Smooth muscle cell (in vitro differentiated cells): ENCODE data around the gene TMEM37. TPM values are rescaled to one million over a fixed set of nuclear protein-coding genes. Genes with fewer than 3 reads are reported as not detected.

Experiments
- DNase-seq: peaks from one replicate; lab custom pipeline; 2025; ENCODE audit not compliant: unreplicated experiment; lab: John Stamatoyannopoulos, UW
- H2AFZ ChIP-seq: fragments of 200-600 bp; sonication (generic); 2 replicates; pipeline ENCODE4 v1.6.0; 2016; ENCODE audit warnings: antibody characterized with exemption, low read depth, mild to moderate bottlenecking
- H3F3A ChIP-seq: fragments of 200-600 bp; sonication (generic); 2 replicates; pipeline ENCODE4 v1.6.0; 2017; ENCODE audit warnings: antibody characterized with exemption, low read depth
- H3K27ac ChIP-seq: fragments of 200-600 bp; sonication (generic); 2 replicates; pipeline ENCODE4 v1.5.1; 2016; ENCODE audit warnings: low read depth, mild to moderate bottlenecking
- H3K27me3 ChIP-seq: fragments of 200-600 bp; sonication (generic); 2 replicates; pipeline ENCODE4 v1.6.1; 2016; ENCODE audit warnings: low read depth, mild to moderate bottlenecking
- H3K36me3 ChIP-seq: fragments of 200-600 bp; sonication (generic); 2 replicates; pipeline ENCODE4 v1.5.1; 2016; ENCODE audit warnings: low read depth
- H3K4me1 ChIP-seq: fragments of 200-600 bp; sonication (generic); 2 replicates; pipeline ENCODE4 v1.5.1; 2016; ENCODE audit warnings: low read depth
- H3K4me2 ChIP-seq: fragments of 200-600 bp; sonication (generic); 2 replicates; pipeline ENCODE4 v1.6.0; 2016; ENCODE audit warnings: mild to moderate bottlenecking
- H3K4me3 ChIP-seq: fragments of 200-600 bp; sonication (generic); 2 replicates; pipeline ENCODE4 v1.5.1; 2016; ENCODE audit warnings: mild to moderate bottlenecking
- H3K79me2 ChIP-seq: fragments of 200-600 bp; sonication (generic); 2 replicates; pipeline ENCODE4 v1.6.0; 2016; ENCODE audit warnings: low read depth, mild to moderate bottlenecking
- H3K9ac ChIP-seq: fragments of 200-600 bp; sonication (generic); 2 replicates; pipeline ENCODE4 v1.6.0; 2016; ENCODE audit warnings: low read depth
- H3K9me3 ChIP-seq: fragments of 200-600 bp; sonication (generic); replicated peaks from 2 replicates; pipeline ENCODE4 v1.5.1; 2016; ENCODE audit warnings: low read depth
- H4K20me1 ChIP-seq: fragments of 200-600 bp; sonication (generic); 2 replicates; pipeline ENCODE4 v1.6.0; 2016; ENCODE audit warnings: low read depth
- WGBS: methylation state at CpG from one replicate; pipeline ENCODE4 v1.1.7; 2016; ENCODE audit warnings: low lambda C conversion rate; 5-methylcytosine and 5-hydroxymethylcytosine counted together
- polyA plus RNA-seq: library from polyadenylated mRNA; unstranded; fragments of >200 nt; fragmentation: Nextera tagmentation; extraction: Ambion mirVana; gene quantifications from 2 replicates; pipeline ENCODE4 v1.2.1, GENCODE V29; 2016
- total RNA-seq: library from RNA; depleted of rRNA; stranded (reverse); fragments of >200 nt; gene quantifications from 2 replicates; pipeline ENCODE4 v1.2.3, GENCODE V29; 2014
- TF ChIP-seq, protein P1 (sequence below): fragments of 200-600 bp; sonication (generic); IDR thresholded peaks from 2 replicates; pipeline ENCODE4 v1.5.1; 2017; ENCODE audit warnings: borderline replicate concordance, mild to moderate bottlenecking, antibody characterized with exemption; ENCODE audit not compliant: insufficient read depth, poor library complexity, severe bottlenecking

The TMEM37 gene
- total and polyA plus RNA-seq, 2 experiments from 2014 or later, result 0.90 to 2.4 TPM

DNA sequence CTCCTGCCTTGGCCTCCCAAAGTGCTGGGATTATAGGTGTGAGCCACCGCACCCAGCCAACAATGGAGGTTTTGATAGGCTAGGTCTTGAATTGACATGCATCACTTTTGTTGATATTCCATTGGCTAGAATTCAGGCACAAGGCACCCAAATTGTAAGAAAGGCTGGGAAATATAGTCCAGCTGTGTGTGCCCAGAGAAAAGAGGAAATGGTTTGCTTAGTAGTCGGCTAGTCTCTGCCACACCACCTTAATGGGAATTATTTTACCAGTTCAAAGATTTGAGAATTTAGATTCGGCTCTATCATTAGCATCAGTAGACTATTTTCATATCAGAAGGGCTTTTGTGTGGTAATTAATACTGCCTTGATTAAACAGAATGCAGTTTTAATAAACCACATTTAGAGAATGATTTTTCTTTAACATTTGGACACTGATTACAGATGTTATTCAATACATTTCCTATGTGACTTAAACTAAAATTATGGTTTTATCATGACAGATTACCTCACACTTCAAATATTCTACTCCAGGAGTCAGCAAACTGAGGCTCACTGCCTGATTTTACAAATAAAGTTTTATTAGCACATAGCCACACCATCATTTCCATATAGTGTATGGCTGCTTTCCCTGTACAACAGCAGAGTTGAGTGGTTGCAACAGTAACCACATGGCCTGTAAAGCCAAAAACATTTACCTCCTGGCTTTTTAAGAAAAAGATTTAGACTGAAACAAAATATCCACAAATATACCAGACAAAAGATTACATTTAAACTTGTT lies 37.5 kb upstream of the TMEM37 start:
- Histone ChIP-seq H3K4me3 (no peak overlapping the region), H3F3A (no peaks in the 10 kb centered on the region), H3K27me3 (no peaks in the 10 kb centered on the region), H3K4me2 (no peak overlapping the region), H4K20me1 (no peaks in the 10 kb centered on the region), H3K36me3 (no peaks in the 10 kb centered on the region), H3K9ac (no peak overlapping the region), H3K4me1 (no peaks in the 10 kb centered on the region), H3K9me3 (no peaks in the 10 kb centered on the region), H2AFZ (no peak overlapping the region), H3K27ac (no peak overlapping the region), H3K79me2 (no peaks in the 10 kb centered on the region)
- TF ChIP-seq, protein P1, sequence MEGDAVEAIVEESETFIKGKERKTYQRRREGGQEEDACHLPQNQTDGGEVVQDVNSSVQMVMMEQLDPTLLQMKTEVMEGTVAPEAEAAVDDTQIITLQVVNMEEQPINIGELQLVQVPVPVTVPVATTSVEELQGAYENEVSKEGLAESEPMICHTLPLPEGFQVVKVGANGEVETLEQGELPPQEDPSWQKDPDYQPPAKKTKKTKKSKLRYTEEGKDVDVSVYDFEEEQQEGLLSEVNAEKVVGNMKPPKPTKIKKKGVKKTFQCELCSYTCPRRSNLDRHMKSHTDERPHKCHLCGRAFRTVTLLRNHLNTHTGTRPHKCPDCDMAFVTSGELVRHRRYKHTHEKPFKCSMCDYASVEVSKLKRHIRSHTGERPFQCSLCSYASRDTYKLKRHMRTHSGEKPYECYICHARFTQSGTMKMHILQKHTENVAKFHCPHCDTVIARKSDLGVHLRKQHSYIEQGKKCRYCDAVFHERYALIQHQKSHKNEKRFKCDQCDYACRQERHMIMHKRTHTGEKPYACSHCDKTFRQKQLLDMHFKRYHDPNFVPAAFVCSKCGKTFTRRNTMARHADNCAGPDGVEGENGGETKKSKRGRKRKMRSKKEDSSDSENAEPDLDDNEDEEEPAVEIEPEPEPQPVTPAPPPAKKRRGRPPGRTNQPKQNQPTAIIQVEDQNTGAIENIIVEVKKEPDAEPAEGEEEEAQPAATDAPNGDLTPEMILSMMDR, result no peak
- DNase-seq, result no peak
- WGBS, result 93% methylated on average over 3 of the region's 3 CpGs

DNA sequence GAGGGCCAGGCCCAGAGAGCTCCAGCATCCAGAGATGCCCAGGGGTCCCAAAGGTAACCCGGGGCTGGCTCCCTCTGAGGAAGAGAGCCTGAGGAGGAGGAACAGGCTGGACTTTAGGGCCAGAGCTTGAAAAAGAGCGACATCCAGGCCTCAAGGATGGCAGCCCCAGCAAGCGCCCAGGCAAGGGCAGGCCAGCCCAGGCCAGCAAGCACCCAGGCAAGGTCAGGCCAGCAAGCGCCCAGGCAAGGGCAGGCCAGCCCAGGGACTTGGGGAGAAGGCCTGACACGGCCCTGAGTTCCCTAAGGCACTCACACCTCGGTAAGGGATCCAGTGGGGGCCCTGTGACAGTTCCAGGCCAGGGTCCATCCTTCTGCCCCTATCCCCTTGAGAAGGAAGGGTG lies 34.5 kb upstream of the TMEM37 start:
- no peak for DNase-seq
- Histone ChIP-seq H3K9me3 (no peaks in the 10 kb centered on the region), H3K4me3 (no peak overlapping the region), H2AFZ (no peak overlapping the region), H3K4me1 (no peaks in the 10 kb centered on the region), H3K36me3 (no peaks in the 10 kb centered on the region), H3K79me2 (no peaks in the 10 kb centered on the region), H3F3A (no peaks in the 10 kb centered on the region), H3K9ac (no peak overlapping the region), H3K27ac (no peak overlapping the region), H3K27me3 (no peaks in the 10 kb centered on the region), H4K20me1 (no peaks in the 10 kb centered on the region), H3K4me2 (no peak overlapping the region)
- TF ChIP-seq, protein P1, result no peak
- 93% methylated on average over 6 of the region's 6 CpGs for WGBS

DNA sequence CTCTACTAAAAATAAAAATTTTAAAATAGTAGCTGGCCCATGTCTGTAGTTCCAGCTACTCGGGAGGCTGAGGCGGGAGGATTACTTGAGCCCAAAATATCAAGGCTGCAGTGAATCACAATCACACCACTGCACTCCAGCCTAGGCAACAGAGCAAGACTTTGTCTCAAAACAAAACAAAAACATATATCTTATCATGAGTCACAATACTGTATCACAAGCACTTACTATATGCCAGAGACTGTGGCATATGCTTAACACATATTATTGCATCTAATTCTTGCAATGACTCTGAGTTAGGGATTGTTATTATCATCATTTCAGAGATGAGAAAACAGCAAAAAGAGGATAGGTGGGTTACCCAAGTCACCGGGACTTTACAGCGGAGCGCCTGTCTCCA lies 29.5 kb upstream of the TMEM37 start:
- H3K9ac ChIP-seq, result no peak overlapping the region
- DNase-seq, result no peak
- no peaks in the 10 kb centered on the region for H3K9me3 ChIP-seq
- H3K4me1 ChIP-seq, result no peaks in the 10 kb centered on the region
- TF ChIP-seq, protein P1, result no peak
- no peaks in the 10 kb centered on the region for H3K27me3 ChIP-seq
- no peak overlapping the region for H3K4me2 ChIP-seq
- no peaks in the 10 kb centered on the region for H3F3A ChIP-seq
- no peak overlapping the region for H2AFZ ChIP-seq
- no peak overlapping the region for H3K4me3 ChIP-seq
- H3K36me3 ChIP-seq, result no peaks in the 10 kb centered on the region
- H3K79me2 ChIP-seq, result no peaks in the 10 kb centered on the region
- H3K27ac ChIP-seq, result no peak overlapping the region
- no peaks in the 10 kb centered on the region for H4K20me1 ChIP-seq
- 96% methylated on average over 5 of the region's 5 CpGs for WGBS
